HG03097 (cell line): ENCODE measurements around the gene ADGRB2.

Experiments
- ATAC-seq: cut with Tn5 transposase; IDR thresholded peaks from one replicate; pipeline ENCODE4 v1.9.1; 2021; ENCODE audit not compliant: unreplicated experiment, low FRiP score

ADGRB2 gene

DNA sequence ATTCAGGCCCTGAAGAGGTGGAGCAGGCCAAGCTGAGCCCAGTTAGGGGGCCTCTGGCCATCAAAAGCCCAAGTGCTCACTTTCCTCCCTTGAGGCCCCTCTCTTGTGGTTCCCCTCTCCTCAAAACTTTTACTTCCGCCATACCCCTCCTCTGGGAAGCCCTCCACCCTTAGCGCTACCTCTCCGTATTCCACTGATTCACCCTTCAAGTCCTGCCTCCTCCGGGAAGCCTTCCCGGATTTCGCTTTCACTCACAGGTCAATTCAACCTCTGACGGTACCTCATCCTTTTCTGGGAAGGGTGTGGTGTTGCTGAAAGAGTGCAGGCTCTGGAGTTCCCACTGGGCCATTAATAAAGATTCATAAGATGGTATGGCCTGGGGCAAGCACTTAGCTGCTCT is 32.6 kb upstream of the ADGRB2 start:
- ATAC-seq: no peak

DNA sequence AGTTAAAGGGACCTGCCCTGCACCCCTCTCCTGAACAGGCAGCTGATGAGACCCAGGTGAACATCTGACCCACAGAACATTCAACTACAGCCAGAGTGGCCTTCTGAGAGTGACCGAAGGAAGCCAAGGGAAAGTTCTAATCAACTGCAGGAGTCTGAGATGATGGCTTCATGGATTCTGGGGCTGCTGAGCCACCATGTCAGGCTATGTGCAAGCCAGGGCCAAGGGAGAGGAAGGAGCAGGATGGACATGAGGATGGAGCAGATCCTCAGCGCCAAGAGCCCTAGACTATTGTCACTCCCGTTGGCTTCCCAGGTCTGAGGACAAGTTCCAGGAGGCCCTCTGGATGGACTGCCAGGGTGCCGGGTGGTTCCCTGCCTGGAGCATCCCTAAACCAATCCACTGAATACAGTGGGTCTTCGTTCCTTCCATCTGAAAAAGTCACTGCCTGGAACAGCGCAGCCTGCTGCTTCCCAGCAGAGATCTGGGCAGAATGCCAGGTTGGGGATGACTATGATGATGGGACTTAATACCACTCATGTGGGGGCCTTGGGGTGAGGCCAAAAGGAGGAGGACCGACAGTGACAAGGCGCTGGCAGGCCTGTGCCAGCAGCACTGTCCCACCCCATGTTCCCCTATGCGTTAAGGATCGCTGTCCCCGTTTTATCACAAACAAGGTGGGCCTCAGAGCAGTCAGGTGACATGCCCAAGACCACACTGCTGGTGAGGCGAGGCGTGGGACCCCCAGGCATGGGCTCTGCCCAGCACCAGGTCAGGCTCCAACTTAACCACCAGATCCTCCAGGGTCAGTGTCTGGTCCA is 31.9 kb upstream of the ADGRB2 start:
- ATAC-seq: no peak

DNA sequence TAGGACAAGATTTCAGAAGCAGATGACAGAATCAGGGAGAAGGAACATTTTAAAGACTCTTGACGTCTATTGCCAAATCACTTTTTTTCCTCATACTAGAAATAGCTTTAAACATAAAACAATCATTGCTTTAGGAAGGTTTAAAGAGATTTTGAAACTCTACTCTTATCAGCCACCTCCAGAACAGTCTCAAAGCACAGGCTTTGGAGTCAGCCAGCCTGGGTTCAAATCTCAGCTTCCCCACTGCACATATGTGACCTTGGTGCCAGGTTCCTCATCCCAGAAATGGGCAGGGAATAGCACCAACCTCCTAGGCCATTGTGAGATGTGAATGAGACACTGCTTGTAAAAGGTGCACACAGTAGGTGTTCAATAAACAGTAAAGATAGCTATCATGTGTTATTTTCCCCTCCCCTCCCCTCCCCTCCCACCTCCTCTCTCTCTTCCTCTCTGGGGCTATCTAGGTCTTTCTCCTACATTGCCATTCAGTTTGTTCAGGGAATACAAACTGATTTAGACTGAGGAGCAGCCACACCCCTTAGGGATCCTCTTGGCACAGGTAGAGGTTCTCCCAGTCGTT is 31.0 kb upstream of the ADGRB2 start:
- no peak for ATAC-seq

DNA sequence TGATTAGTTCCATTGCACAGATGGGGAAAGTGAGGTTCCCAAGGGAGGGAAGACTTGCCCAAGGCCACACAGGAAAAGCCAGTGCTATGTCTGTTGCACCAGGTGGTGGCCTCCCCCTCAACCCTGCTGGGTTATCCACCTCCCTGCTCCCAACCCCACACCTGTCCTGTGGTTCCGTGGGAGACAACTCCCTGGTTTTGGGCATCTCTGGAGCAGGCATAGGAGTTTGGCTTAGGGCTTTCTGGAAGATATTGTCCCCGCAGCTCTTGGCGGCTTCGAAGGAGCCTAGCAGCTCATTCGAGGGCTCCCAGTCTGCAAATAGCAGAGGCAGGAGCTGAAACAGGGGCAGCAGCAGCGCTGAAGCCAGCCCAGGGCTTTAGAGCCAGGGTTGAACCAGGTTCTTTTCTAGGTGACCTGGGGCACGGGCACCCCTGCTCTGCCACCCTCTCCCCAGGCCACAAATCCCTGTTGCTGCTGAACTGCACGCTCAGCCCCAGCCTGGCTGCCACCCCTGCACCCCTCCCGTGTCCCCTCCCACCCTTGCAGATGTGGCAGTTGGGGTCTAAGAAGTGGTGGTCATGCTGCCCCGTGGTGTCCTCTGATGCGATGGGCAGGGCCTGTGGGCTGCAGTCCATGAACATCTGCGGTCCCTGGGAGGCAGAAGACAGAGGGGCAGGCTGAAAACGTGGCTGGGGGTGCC is 29.6 kb upstream of the ADGRB2 start:
- no peak for ATAC-seq

DNA sequence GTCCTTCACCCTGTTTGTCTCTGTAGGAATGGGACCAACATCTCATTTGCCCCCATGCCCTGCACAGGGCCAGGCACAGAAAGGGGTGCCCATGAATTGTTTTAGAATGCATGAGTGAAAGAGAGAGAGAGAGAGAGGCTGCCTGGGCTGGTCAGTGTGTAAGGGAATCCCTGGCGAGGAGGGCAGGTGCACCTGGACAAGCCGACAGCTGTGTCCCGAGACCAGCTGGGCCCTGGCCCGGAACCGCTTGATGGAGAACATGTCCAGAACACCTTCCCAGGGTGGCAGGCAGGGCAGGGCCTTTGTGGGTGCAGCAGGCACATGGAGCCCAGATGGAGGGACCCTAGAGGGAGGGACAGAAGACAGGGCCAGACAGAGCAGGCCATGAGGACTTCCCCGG is 28.9 kb upstream of the ADGRB2 start:
- no peak for ATAC-seq

DNA sequence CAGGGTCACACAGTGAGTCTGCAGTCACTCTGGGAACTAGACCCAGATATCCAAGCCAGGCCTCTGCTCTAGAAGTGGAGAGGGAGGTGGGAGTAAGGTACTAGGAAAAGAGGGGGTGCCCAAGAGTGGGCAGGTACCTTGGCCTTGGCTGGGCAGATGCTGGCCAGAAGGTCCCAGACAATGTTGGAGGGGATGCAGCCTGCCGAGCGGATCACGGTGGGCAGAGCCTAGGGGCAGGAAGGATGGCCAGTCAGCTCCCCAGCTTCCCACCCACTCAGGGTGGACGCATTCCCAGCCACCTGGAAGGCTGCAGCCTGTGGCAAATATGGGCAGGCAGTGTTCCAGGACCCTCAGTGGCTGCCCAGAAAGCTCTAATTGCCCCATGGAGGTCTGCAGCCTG is 28.4 kb upstream of the ADGRB2 start:
- no peak for ATAC-seq

DNA sequence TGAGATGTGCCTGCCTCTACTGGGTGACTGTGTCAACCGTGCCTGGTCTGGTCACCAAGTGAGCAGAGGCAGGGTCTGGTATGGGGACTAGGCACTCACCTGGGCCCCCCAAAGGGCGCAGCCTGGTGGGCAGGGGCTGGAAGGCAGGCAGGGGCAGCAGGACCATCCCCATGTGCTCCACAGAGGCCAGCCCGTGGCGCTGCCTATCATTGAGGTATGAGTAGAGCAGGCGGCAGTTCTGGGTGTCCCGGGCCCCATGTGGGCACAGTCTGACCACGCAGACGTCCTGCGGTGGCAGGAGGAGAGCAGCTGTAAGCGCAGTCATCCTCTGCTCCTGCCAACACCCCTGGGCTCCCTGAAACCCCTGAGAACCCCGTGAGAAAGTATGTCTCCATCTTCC is 28.0 kb upstream of the ADGRB2 start:
- no peak for ATAC-seq

DNA sequence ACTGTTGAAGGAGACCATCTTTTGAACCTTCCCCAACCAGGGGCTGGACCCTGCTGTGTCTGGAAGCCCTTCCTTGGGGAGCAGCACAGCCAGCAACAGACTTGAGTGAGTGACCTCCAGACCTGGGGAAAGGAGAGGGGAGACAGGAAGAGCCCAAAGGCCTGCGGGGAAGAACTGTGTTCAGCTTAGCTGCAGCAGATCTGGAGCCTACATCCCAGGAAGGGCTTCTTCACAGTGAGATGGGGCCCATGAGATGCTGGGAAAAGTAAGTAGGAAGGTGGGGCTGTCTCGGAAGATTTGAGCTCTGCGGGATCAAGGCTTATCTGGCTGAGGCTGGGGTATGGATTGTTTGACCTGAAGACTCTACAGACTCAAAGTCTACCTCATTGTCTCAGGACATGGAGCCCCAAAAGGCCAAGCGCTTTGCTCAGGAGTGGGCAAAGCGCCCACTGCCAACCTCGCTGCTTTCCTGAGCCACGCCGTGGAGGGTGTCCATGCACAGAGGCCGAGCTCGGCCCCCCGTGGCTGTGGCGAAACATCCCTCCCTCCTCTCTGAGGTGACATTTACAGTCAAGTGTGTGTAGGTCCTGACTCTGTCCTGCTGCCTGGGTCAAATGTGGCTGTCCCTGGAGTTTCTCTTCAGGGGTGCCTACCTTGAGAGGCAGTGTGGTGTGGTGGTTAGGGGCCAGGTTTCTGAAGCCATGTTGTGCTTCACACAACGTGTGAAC is 27.2 kb upstream of the ADGRB2 start:
- no peak for ATAC-seq

DNA sequence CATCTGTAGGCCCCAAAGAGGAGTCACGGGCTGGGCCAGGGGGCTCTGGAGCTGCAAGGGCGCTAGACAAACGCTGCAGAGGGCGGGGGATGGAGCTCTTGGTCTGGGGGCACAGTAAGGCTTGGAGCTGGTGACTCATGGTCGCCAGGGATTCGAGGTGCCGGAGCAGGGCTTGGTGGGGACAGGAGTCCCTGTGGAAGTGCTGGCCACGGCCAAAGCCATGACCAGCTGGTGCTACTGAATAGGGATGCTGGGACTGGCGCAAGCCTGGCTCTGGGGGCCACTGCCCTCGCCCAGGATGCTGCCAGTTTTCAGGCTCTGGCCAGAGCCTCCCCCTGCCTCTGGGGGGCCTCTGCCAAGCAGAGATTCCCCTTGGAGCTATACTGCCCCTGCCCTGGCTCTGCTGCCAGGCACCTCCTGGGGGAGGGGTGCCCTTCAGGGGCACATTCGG is 26.5 kb upstream of the ADGRB2 start:
- ATAC-seq: no peak

DNA sequence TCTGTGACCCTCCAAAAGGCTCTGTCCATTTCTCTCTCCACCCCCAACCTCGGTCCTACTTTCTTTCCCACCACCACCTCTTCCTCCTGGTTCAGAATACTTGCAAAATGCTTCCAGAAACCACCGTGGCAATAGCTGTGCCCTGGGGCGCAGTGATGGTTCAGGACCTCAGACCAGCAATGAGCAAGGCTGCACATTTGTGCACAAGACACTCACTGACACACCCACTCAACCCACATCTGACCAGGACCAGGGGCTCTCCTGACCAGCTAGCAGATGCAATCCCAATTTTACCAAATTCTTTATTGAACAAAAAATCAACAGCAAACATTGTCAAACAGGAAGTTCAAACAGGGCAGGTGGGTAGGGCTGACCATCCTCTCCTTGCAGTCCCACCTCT is 26.0 kb upstream of the ADGRB2 start:
- ATAC-seq: no peak

DNA sequence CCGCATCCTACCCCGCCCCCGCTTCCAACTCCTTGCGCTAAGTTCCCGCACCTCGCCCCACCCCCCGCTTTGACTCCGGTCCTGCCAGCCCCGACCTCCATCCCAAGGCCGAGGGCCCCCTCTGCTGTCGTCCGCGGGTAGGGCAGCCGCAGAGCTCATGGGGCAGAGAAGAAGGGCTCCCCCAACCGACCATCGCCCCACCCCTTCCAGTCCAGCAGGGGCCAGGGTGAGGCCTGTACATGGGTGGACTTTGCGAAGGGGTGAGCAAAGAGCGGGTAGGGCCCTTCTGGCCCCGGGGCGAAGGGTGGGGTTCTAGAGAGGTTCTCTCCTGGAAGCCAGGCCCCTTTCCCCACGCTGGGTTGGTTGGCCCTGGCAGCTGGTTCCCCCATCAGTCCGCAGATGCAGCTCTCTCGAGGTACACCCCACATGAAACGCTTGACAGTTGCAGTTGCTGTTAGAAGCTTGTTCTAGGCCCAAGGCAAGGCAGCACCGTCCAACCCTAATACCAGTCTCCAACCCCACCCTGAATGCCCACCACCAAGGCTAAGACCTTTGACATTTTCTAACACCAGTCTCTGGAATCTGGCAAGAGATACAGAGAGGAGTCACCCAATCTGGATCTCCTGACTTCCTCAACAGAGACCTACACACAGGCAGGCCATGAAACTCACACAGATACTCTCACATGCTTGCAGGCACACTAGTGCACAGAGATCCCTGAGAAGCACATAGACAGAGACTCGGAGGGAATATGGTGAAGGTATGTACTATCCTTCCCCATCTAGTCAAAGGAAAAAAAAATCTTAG is 25.3 kb upstream of the ADGRB2 start:
- ATAC-seq: peak; percentile 46

DNA sequence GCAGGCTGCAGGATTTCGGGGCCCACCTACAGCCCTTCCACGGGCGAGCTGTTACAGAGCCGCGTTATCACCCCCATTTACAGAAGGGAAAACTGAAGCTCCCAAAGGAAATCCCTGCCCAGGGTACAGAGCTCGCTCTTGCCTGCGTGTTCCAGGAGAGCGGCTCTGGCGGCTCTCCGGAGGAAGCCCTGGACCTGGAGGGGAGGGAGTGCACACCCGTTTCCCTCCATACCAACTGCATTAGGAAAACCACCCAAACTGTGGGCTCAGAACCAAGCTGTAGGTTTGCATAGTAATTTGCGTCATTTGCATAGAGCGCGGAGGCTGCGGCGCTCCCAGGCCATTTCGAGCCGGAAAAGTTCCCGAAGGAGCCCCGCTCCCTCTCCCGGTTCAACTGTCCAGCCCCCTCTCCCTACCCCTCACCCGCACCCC is 24.7 kb upstream of the ADGRB2 start:
- ATAC-seq: peak; percentile 11

DNA sequence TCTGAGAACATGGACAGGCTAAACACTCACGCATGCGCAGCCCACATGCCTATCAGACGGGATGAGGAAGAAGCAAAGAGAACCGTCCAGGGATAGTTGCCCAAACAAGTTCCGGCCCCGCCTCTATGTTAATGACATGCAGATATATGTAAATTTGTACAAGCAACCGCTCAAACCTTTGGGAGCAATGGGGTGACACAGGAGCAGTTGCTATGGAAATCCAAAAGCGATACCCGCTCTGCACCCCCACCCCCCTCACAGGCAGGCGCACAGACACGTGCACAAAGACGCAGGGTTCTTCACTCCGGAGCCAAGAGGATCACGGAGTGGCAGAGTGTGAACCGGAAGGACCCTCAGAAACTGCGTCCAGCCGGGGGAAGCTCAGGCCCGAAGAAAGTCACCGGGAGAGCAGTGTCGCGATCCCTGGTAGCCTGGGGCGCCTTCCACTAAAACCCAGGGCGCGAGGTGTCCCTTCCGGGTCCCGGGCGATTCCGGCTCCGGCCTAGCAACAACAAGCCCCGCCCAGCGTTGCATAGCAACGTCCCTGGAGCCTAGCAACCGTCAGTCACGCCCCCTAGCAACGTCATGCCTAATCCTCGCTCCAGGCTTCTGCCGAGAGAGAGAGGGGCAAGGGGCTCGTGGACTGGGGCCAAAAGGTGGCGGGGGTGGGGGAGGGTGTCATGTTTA is 24.1 kb upstream of the ADGRB2 start:
- ATAC-seq: peak; percentile 47

DNA sequence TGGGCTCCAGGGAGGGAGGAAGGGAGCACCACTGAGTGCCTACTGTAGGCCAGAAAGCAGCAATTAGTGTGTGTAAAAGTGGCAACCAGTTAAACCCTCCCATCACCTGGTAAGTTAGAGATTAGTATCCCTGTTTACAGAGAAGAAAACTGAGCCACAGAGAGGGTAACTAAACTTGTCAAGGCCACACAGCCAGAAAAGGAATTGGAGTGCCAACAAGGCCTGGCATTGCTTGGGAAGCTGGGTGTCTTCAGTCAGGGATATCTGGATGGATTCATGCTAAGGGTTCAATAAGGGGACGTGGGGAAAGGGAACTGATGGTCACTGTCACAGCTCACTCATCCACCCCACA is 23.6 kb upstream of the ADGRB2 start:
- no peak for ATAC-seq

DNA sequence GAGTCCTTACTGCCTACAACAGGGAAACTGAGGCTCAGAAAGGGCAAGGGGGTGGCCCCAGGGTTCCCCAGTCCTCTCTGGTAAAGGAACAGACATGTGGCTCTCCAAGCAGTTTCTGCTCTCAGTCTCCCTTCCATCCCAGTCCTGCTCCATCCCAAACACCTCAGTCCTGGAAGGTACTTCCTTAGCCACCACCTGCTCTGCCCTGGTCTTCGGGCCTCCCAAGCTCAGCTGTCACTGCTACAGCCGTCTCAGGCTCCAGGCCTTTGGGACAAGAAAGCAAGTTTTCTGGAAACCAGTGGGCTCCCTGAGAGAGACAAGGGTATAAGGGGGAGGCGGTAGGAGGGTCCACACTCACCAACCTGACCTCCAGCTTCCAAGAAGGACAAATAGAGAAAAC is 23.1 kb upstream of the ADGRB2 start:
- ATAC-seq: no peak

DNA sequence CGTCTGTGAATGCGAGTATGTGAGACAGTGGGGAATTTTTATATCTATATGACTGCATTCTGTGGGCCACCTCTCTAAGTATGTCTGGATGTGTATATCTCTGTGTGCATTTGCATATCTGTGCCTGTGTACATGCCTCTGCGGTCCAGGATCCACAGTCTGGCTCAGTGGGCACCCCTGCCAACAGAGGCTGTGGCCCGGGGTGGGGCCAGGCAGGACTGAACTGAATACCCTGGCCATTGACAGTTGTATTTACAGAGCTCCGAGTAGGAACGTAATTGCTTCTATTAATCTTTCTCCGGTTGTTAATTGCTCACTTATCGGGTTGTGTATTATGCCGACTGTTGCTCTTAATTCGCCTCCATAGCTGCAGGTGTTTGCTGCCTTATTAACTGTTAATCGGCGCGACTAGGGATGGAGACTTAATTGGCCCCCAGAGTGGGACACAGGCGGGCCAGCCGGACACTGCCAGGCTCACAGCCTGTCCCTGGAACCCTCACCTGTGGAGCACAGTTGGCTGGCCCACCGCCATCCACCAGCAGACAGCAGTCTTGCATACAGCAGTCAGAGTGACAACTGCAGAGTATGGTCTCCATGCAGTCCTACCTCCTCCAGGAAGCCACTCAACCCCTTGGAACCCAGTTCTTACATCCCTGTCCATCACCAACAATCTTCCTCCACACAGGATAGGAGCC is 22.4 kb upstream of the ADGRB2 start:
- no peak for ATAC-seq

DNA sequence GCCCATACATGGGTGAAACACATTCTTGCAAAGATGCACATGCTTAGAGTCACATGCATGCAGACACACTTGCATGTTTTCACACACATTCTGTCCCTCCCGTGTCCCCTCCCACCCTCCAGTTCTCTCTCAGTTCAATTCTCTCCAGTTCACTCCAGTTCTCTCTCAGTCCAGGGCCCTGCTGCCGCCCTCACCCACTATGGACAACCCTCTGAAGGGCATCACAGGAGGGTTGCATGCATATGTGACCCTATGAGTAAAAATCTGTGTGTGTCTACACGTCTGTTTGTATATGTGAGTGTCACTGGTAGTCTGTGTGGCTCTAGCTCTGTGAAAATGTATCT is 21.8 kb upstream of the ADGRB2 start:
- no peak for ATAC-seq

DNA sequence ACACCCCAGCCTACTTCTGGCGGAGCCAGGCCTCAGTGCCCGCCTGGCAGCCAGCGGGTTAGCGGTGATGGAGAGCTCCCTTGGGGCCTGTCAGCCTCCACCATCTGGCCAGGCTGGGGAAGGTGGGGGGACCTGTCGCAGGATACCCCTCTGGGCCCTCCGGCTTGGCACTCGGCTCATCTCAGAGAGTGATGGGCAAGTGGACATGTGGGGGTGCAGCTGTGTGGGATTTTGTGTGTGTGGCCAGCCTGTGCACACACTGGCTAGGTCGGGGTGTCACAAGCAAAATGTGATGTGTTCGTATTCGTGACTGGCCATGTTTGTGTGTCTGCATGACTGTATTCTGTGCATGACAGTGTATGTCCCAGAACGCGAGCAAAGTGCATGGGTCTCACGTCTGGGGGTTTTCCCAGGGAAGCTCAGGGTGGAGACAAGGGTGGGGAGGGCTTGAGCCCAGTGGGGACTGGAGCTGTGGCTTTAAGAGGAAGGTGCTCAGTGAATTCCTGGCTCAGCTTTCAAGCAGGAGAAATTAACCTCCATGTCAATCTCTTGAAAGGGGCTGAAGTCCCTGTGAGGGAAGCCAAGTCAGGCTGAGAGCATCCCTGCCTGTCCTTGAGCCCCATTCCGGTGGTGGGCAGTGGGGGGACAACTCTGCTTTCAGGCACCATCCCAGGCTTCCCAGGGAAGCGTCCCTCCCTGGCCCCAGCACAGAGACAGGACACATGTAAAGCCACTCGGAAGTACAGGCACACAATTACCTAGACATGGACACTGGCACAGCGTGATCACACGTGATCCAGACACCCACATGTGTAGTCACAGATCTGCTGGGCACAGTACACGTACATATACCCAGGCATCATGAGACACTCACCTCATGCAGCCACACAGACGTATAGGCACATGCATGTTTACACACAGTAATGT is 21.1 kb upstream of the ADGRB2 start:
- ATAC-seq: no peak
